GM19397 (cell line): Measurements from ENCODE around the gene SH2D4B.
A peak's percentile ranks its signal among the peaks of the same experiment; 100 is the strongest.

Experiments
- ATAC-seq: cut with Tn5 transposase; IDR thresholded peaks from one replicate; pipeline ENCODE4 v1.9.1; 2021; ENCODE audit warnings: mild to moderate bottlenecking, moderate library complexity; ENCODE audit not compliant: unreplicated experiment

Gene SH2D4B

GRCh38 chr10:80585812-80586211 lies 48.1 kb downstream of the SH2D4B start:
- no peak for ATAC-seq

DNA sequence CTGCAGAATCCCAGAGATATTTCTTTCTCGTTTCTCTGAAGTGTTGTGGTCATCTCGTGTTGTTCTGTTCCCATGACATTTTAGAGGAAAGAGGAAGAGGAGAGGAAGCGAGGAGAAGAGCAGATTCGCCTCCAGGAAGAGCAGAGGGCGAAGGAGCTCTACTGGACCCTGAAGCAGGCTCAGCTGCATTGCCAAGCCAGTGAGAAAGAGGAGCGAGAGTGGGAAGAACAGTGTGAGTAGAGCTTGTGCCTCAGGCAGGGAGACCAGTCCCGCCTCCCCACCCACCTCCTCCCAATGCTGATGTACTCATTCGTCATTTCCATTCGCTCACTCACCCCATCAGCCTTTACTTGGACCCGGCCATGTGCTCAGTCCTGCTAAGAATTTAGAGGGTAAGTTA lies 50.8 kb downstream of the SH2D4B start:
- ATAC-seq = no peak

GRCh38 chr10:80589726-80590373 lies 52.1 kb downstream of the SH2D4B start:
- ATAC-seq = peak; percentile 89

GRCh38 chr10:80590585-80591125 lies 53.0 kb downstream of the SH2D4B start:
- ATAC-seq = peak; percentile 3

DNA sequence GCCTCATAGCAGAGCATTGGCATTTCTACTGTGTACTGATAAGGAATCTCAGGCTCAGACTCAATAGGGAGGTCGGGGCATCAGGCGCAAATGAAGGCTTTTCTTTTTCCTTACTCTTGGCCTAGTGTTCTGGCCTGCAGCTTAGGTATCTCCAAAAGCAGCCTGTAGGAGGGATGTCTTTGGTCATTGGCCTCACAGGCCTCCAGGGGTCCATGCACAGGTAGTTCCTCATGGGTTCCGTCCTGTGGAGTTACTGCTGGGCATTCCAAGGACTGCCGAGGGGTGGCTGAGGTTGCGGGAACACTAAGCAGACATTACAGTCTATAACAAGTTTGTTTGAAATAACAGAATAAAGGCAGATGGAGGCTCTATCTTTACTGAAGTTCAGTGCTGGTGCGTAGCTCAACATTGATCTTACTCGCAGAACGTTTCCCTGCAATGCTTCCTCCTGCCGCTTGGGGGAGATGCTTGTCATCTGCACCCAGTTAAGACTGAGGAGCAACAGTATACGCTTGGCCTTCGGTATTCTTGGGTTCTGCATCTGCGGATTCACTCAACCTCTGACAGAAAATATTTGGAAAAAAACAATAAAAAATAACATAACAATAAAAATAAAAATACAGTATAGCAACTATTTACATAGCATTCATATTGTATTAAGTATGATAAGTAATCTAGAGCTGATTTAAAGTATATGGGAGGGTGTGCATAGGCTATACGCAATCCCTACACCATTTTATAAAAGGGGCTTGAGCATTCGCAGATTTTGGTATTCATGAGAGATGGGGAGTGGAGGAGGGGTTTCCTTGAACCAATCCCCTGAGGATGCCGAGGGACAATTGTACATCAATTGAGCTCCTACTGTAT lies 58.9 kb downstream of the SH2D4B start:
- ATAC-seq = peak; percentile 37

DNA sequence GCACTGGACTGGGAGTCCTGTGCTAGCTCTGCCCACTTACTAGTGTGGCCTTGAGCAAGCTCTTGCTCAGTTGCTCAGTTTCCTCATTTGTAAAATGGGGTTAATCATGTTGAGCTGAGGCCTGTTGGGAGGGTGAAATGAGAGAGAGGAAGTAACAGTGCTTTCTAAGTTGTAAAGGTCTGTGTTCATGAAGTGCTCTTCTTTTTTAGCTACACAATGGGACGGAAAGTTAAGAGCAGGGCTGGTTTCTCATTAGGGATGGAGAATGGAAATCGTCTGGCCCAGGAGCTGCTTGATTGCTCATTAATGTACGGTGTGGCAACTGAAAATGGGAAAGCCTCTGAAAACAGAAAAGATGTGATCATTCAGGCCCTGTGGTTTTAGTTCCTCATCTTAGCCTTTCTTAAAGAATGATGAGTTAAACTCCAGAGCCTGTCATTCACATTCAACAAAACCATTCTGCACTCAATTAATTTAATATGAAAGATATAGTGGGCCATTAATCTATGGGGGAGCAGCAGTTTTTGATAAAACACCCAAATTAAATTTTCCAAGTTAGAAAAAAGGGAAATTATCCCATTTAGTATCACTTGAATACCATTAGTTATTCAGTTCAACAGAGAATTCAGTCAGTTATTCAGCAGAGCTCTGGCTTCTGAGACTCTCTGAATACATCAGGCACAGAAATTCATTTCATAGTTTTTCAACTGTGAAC lies 60.5 kb downstream of the SH2D4B start:
- no peak for ATAC-seq

GRCh38 chr10:80598951-80599350 lies 61.2 kb downstream of the SH2D4B start:
- ATAC-seq = no peak

- ATAC-seq = peak; percentile 79
These were observed 61.7 kb downstream of the SH2D4B start for GRCh38 chr10:80599424-80599847.

DNA sequence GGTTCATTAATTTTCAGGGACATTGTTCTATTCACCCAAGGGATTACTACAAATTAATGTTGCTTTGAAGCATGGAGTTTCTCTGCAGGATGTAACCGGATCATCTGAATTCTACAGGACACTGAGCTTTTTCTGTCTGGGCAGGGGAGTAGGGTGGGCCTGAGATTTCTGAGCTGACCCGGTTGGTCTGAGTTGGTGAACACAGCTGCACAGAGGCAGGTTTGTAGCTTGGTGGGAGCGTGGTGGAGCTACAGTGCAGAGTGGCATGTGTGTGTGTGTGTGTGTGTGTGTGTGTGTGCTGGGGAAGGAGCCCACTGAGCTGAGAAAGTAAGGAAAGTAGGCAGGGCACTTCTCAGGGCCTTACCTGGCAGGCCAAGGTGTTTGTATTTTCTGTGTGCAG lies 62.6 kb downstream of the SH2D4B start:
- no peak for ATAC-seq

DNA sequence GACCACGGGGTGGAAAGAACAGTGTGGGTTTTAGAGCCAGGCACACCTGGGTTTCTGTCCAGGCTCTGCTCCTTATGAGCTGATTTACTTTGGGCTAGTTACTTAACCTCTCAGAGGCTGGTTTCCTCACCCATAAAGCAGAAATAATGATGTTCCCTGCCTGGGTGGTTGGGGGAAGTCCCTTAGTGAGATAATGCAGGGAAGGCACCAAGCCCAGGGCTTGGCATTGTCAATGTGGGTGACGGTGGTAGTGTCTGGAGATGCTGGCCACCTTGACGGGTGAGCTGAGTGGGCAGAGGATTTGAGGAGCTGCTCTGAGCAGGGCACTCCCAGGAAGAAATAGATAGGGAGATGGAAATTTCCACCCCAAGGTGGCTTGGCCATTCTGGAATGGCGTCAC lies 65.2 kb downstream of the SH2D4B start:
- no peak for ATAC-seq

DNA sequence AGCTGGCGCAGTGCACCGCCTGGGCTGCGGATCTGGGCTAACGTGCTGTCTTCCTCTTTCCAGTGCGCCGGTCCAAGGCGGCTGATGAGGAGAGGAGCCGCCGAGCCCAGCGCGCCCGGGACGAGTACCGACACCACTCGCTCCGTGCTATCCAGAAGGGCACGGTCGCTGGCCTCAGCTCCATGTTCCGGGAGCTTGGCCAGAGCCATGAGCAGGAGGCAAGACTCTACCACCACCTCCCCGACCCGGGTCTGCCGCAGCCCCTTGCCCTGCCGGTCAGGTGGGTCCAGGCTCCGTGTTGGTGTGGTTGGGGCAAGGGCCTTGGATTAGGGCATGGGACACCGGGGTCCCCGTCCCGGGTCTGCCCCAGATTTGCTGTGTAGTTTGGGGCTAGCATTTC lies 65.8 kb downstream of the SH2D4B start:
- no peak for ATAC-seq

DNA sequence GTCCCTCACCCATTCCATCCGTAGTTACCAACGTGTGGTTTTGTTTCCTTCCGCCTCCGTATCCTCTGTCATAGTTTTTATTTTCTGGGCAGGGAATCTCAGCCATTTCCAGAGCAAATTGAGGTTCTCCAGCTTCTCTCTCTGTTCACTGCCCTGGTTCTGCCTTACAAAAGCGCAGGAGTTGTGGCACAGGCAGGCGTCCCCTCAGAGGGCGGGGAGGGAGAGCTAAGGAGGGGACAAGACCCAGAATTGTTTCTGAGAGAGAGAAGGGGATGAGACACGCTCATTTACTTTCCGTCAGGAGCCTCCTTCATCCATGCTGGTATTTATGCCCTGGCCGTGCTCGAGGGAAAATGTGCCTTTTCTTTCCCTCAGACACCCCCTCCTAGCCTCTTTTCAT lies 71.0 kb downstream of the SH2D4B start:
- no peak for ATAC-seq

GRCh38 chr10:80609331-80609730 lies 71.6 kb downstream of the SH2D4B start:
- ATAC-seq = no peak

GRCh38 chr10:80611481-80612185 lies 73.9 kb downstream of the SH2D4B start:
- ATAC-seq = no peak

DNA sequence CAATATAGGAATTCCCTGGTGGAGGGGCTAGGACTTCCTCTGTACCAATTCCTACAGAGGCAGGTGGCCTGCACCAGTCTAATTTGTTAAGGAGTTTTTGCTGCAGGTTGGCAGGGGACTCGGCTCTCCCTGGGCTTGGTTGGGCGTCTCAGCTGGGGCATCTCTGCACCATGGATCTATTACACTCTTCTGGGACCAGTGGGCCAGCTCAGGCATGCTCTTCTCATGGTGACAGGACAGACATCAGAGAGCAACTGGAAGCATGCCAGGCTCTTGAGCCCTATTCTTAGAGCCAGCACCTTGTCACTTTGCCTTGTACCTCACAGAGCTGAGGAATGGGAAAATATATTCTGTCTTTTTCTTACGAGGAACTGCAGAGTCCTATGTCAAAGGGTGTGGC lies 74.6 kb downstream of the SH2D4B start:
- no peak for ATAC-seq

- no peak for ATAC-seq
These were observed 75.9 kb downstream of the SH2D4B start for GRCh38 chr10:80613466-80614170.

DNA sequence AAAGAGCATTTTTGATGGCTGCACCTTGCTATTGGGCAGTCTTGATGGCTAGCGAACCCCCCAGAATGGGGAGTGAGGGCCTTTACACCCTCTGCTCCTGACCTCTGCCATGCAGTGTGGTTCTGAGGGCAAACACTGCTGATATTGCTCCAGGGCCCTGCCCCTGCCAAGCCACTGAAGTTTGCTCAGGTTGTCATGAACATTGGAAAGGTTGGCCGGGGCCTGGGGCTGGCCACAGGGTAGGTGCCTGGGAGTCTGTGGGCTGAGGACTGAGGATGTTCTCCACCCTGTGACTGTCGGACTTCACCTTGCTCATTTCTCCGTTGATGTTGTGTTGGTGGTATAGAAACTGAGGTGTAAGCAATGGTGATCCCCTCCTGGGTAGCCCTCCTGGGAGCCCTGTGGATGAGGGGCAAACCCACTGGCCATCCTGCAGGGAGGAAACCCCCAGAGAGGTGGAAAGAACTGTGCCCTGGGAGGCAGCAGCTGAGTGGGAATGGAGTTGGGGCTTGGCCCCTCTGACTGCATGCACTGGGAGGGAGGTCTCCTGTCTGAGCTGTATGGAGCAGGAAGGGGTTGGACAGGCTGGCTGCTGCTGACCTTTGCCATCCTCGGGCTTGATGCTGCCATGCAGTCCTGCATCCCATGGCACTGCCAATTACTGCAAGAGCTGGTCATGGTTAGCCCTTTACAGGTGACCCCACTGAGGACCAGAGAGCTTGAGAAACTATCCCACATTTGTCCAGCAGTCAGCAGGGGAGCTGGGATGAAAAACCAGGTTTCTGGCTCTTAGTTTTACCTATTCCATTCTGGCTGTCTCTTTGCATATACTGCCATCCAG lies 77.1 kb downstream of the SH2D4B start:
- no peak for ATAC-seq

- ATAC-seq = no peak
These were observed 80.1 kb downstream of the SH2D4B start for GRCh38 chr10:80617807-80618206.

- no peak for ATAC-seq
These were observed 81.3 kb downstream of the SH2D4B start for GRCh38 chr10:80619036-80619435.
